ENCODE results near the gene NUDT21.

- TF ChIP-seq REST (IDR thresholded peaks at IDR 0.05; ENCODE audit: low read depth) (no peak), TAF1 (IDR thresholded peaks at IDR 0.05; ENCODE audit: low read depth) (no peak), EP300 (IDR thresholded peaks at IDR 0.05; ENCODE audit: borderline replicate concordance) (no peak)
These were observed 68.7 kb downstream of the NUDT21 start for GRCh38 chr16:56382459-56382858.

Data from Ishikawa (cell line).